ENCODE results near the gene DSTYK. TPM values are rescaled to one million over a fixed set of nuclear protein-coding genes. Genes with fewer than 3 reads are reported as not detected.

DSTYK gene
- total RNA-seq, 1 experiment from 2014 or later = 8.4 TPM

- H3K27ac ChIP-seq (ENCODE audit: low read length) = no peak overlapping the region
- no peaks in the 10 kb centered on the region for H3F3A ChIP-seq (ENCODE audit: low read length, unreplicated experiment)
- H3K4me3 ChIP-seq (ENCODE audit: low read length) = peak overlapping the region; percentile 75
- H3K9me2 ChIP-seq (replicated peaks; ENCODE audit: low read length) = no peaks in the 10 kb centered on the region
- H3K9ac ChIP-seq (ENCODE audit: low read length) = peak overlapping the region; percentile 41
- H3K36me3 ChIP-seq (ENCODE audit: low read depth, low read length) = no peaks in the 10 kb centered on the region
- no TSS peak for BruUV-seq (replicated peaks)
- peaks cover 19% of the 10 kb centered on the region for H3K4me1 ChIP-seq (ENCODE audit: insufficient read depth, low read length)
- H3K79me2 ChIP-seq (ENCODE audit: low read length) = no peaks in the 10 kb centered on the region
- H2AFZ ChIP-seq (ENCODE audit: low read length) = peak overlapping the region; percentile 92
- H3K27me3 ChIP-seq (ENCODE audit: low read length) = no peaks in the 10 kb centered on the region
- H3K9me3 ChIP-seq (ENCODE audit: low read length) = no peaks in the 10 kb centered on the region
- DNase-seq (peak; percentile 63), ATAC-seq (peak; percentile 6)
- peak overlapping the region; percentile 96 for H3K4me2 ChIP-seq (ENCODE audit: low read length)
- H4K20me1 ChIP-seq (ENCODE audit: low read length) = no peaks in the 10 kb centered on the region
- CTCF ChIA-PET = interaction anchor here (0.5 kb wide), 1 partner anchor 85 kb away, joined by 3 read pairs; no protein-coding TSS in a partner anchor
- intact Hi-C loops (cut with micrococcal nuclease) = loop anchor here (1.0 to 5.0 kb wide), 2 partner anchors 50 to 105 kb away; no protein-coding TSS in a partner anchor
- POLR2A ChIA-PET (ENCODE audit: unreplicated experiment) = interaction anchor here (0.6 kb wide), 1 partner anchor 19 kb away, joined by 3 read pairs; no protein-coding TSS in a partner anchor
- TF ChIP-seq CTCF (conservative IDR thresholded peaks at IDR 0.05; ENCODE audit: low read depth, low read length) (no peak), EZH2 (IDR thresholded peaks at IDR 0.05; ENCODE audit: low read length, unreplicated experiment) (no peak), EZH2phosphoT487 (IDR thresholded peaks at IDR 0.05; ENCODE audit: borderline replicate concordance, low read length) (no peak)
Measured at GRCh38 chr1:205226868-205227583, 15.5 kb upstream of the DSTYK start.

- CTCF ChIA-PET = no interaction called here
- intact Hi-C loops (cut with micrococcal nuclease) = loop anchor here (5.0 kb wide), 1 partner anchor 49 kb away; no protein-coding TSS in a partner anchor
Measured at GRCh38 chr1:205225901-205226765, 14.6 kb upstream of the DSTYK start.

GRCh38 chr1:205224736-205225135 lies 13.2 kb upstream of the DSTYK start:
- Histone ChIP-seq H3K36me3 (ENCODE audit: low read depth, low read length) (no peaks in the 10 kb centered on the region), H3K27me3 (ENCODE audit: low read length) (no peaks in the 10 kb centered on the region), H3K79me2 (ENCODE audit: low read length) (no peaks in the 10 kb centered on the region), H3K4me2 (ENCODE audit: low read length) (no peak overlapping the region), H3K4me1 (ENCODE audit: insufficient read depth, low read length) (peaks cover 15% of the 10 kb centered on the region), H3F3A (ENCODE audit: low read length, unreplicated experiment) (no peaks in the 10 kb centered on the region), H3K9me2 (replicated peaks; ENCODE audit: low read length) (no peaks in the 10 kb centered on the region), H3K27ac (ENCODE audit: low read length) (no peak overlapping the region), H2AFZ (ENCODE audit: low read length) (no peak overlapping the region), H3K9me3 (ENCODE audit: low read length) (no peaks in the 10 kb centered on the region), H4K20me1 (ENCODE audit: low read length) (no peaks in the 10 kb centered on the region), H3K4me3 (ENCODE audit: low read length) (no peak overlapping the region), H3K9ac (ENCODE audit: low read length) (no peak overlapping the region)
- CTCF ChIA-PET = no interaction called here
- TF ChIP-seq CTCF (conservative IDR thresholded peaks at IDR 0.05; ENCODE audit: low read depth, low read length) = no peak
- no peak for TF ChIP-seq EZH2phosphoT487 (IDR thresholded peaks at IDR 0.05; ENCODE audit: borderline replicate concordance, low read length)
- TF ChIP-seq EZH2 (IDR thresholded peaks at IDR 0.05; ENCODE audit: low read length, unreplicated experiment) = no peak
- ATAC-seq (no peak), DNase-seq (no peak)
- BruUV-seq (replicated peaks) = no TSS peak
- intact Hi-C loops (cut with micrococcal nuclease) = loop anchor here (5.0 kb wide), 1 partner anchor 47 kb away; no protein-coding TSS in a partner anchor
- POLR2A ChIA-PET (ENCODE audit: unreplicated experiment) = no interaction called here

More at GRCh38 chr1:205225901-205226765, 14.6 kb upstream of the DSTYK start:
- Histone ChIP-seq H2AFZ (ENCODE audit: low read length) (peak overlapping the region; percentile 92; the same call in 1 of the 2 replicates), H3K27ac (ENCODE audit: low read length) (no peak overlapping the region), H3K36me3 (ENCODE audit: low read depth, low read length) (no peaks in the 10 kb centered on the region), H3K9me2 (replicated peaks; ENCODE audit: low read length) (no peaks in the 10 kb centered on the region), H3K79me2 (ENCODE audit: low read length) (no peaks in the 10 kb centered on the region), H3K4me2 (ENCODE audit: low read length) (peak overlapping the region; percentile 96; the same call in 1 of the 2 replicates), H3K9ac (ENCODE audit: low read length) (no peak overlapping the region), H3K4me3 (ENCODE audit: low read length) (no peak overlapping the region), H3K27me3 (ENCODE audit: low read length) (no peaks in the 10 kb centered on the region), H3F3A (ENCODE audit: low read length, unreplicated experiment) (no peaks in the 10 kb centered on the region), H3K4me1 (ENCODE audit: insufficient read depth, low read length) (peaks cover 19% of the 10 kb centered on the region), H3K9me3 (ENCODE audit: low read length) (no peaks in the 10 kb centered on the region), H4K20me1 (ENCODE audit: low read length) (no peaks in the 10 kb centered on the region)
- TF ChIP-seq EZH2phosphoT487 (IDR thresholded peaks at IDR 0.05; ENCODE audit: borderline replicate concordance, low read length) = no peak
- ATAC-seq = no peak
- no TSS peak for BruUV-seq (replicated peaks)
- POLR2A ChIA-PET (ENCODE audit: unreplicated experiment) = no interaction called here
- peak; percentile 15 for DNase-seq

Measured in PC-3 (cell line).